ENCODE results near the gene DLX1.

DNA sequence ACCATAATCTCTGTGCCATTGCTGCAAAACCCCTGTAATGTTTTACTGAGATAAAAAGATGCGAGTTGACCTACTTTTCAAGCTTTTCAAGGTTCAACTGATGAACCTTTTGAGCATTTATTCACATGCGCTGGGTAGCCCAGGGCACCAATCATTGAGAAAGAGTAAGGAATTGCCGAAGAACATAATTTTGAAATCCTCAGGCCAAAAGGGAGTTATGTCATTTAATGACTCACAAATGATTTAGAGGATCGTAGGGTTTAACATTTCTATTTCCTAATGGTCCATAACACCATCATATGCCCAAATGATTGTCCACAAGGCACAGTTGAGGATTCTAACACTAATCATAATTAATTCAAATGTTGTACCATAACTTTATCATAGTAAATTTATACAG is 20.2 kb upstream of the DLX1 start:
- no peak for TF ChIP-seq POLR2A (IDR thresholded peaks at IDR 0.05; ENCODE audit: low read length)
- no peak for TF ChIP-seq GATA1 (IDR thresholded peaks at IDR 0.05; ENCODE audit: low read depth, low read length)

Measured in erythroblast (primary cell).